ENCODE results near the gene ENAH. TPM values are rescaled to one million over a fixed set of nuclear protein-coding genes. Genes with fewer than 3 reads are reported as not detected.

The ENAH gene
- total RNA-seq, 6 experiments from 2014 or later = 9.0 to 33.2 (median 20.8) TPM

DNA sequence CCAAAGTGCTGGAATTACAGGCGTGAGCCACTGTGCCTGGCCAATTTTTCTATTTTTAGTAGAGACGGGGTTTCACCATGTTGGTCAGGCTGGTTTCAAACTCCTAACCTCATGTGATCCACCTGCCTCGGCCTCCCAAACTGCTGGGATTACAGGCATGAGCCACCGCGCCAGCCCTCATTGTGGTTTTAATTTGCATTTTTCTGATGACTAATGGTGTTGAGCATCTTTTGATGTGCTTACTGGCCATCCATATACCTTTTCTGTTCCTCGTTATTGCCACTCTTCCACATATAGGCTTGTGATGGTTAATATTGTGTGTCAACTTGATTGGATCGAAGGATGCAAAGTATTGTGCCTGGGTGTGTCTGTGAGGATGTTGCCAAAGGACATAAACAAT lies 17.4 kb upstream of the ENAH start:
- Histone ChIP-seq H3K27me3 (no peaks in the 10 kb centered on the region), H3K27ac (no peak overlapping the region), H3K4me3 (no peak overlapping the region), H3K9me3 (no peaks in the 10 kb centered on the region), H3K36me3 (no peaks in the 10 kb centered on the region), H3K4me1 (no peaks in the 10 kb centered on the region)
- intact Hi-C loops (cut with DNase I) = no loop called here
- WGBS (ENCODE audit: insufficient coverage, low coverage, low lambda C conversion rate, missing lambda C conversion rate) = 92% methylated on average over 6 of the region's 7 CpGs
- DNase-seq (no peak), ATAC-seq (no peak)
- TF ChIP-seq POLR2A (IDR thresholded peaks at IDR 0.05) = no peak
- TF ChIP-seq, protein P1, sequence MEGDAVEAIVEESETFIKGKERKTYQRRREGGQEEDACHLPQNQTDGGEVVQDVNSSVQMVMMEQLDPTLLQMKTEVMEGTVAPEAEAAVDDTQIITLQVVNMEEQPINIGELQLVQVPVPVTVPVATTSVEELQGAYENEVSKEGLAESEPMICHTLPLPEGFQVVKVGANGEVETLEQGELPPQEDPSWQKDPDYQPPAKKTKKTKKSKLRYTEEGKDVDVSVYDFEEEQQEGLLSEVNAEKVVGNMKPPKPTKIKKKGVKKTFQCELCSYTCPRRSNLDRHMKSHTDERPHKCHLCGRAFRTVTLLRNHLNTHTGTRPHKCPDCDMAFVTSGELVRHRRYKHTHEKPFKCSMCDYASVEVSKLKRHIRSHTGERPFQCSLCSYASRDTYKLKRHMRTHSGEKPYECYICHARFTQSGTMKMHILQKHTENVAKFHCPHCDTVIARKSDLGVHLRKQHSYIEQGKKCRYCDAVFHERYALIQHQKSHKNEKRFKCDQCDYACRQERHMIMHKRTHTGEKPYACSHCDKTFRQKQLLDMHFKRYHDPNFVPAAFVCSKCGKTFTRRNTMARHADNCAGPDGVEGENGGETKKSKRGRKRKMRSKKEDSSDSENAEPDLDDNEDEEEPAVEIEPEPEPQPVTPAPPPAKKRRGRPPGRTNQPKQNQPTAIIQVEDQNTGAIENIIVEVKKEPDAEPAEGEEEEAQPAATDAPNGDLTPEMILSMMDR (IDR thresholded peaks at IDR 0.05) = no peak

DNA sequence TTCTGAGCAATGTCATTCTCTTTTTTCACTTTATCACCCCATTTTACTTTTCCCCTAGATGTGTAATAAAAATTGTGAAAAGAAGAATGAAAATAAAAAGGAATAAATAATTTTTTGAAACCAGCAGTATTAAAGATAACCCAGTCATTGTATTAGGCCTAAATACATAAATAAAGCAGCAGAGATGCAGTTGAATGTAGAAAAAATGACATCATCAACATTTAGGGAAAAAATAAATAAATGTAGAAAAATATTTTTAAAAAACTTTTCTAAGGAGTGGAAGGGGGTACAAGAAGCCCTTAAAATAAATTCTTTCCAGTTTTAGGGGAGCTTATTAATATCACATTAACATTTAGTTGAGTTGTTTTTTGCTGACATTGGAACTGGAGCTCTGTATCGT lies 15.3 kb upstream of the ENAH start:
- Histone ChIP-seq H3K27ac (no peak overlapping the region), H3K4me1 (no peaks in the 10 kb centered on the region), H3K4me3 (no peak overlapping the region), H3K9me3 (no peaks in the 10 kb centered on the region), H3K36me3 (no peaks in the 10 kb centered on the region), H3K27me3 (no peaks in the 10 kb centered on the region)
- TF ChIP-seq POLR2A (IDR thresholded peaks at IDR 0.05) = no peak
- TF ChIP-seq, protein P1 (IDR thresholded peaks at IDR 0.05) = no peak
- 85% methylated on average over 1 of the region's 1 CpG for WGBS (ENCODE audit: insufficient coverage, low coverage, low lambda C conversion rate, missing lambda C conversion rate)
- intact Hi-C loops (cut with DNase I) = no loop called here
- no peak for DNase-seq
- ATAC-seq = no peak

DNA sequence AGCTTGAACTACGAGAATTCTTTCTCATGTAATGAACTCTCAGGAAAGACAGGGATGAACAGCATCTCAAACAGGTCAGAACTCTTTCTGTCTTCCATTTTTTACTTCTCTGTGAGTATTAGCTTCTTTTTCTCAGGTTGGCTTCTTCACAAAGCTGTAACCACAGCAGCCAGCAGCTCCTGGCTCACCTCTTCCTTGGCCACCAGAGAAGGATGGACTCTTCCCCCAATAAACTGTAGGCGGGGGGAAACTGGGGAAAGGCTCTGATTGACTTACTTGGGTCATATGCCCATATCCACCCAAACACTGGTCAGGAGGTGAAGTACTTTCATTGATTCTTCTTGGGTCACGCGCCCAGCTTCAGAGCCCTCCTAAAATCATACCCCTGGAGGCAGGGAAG lies 14.4 kb upstream of the ENAH start:
- Histone ChIP-seq H3K36me3 (no peaks in the 10 kb centered on the region), H3K27ac (no peak overlapping the region), H3K4me1 (no peaks in the 10 kb centered on the region), H3K9me3 (no peaks in the 10 kb centered on the region), H3K4me3 (no peak overlapping the region), H3K27me3 (no peaks in the 10 kb centered on the region)
- no peak for TF ChIP-seq POLR2A (IDR thresholded peaks at IDR 0.05)
- TF ChIP-seq, protein P1 (IDR thresholded peaks at IDR 0.05) = no peak
- no peak for ATAC-seq
- WGBS (ENCODE audit: insufficient coverage, low coverage, low lambda C conversion rate, missing lambda C conversion rate) = 87% methylated on average over 4 of the region's 4 CpGs
- DNase-seq = no peak
- intact Hi-C loops (cut with DNase I) = no loop called here

DNA sequence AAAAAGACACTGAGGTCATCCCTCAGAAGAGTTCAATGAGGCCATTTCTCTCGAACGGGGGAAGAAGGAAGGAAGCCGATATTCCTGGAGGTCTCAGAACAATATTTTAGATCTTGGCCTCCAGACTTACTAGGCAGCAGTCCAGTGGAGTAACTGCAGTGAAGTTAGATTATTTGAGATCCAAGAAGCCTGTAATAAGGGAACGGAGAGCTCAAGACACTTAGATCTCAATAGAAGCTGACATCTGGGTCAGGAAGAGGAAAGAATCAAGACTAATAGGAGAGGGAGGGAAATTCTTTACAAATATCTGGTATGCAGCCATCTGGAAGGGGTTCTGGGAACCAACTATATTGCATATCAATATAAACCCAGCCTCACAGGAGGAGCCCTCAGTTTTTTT lies 13.6 kb upstream of the ENAH start:
- no peak overlapping the region for H3K4me3 ChIP-seq
- H3K27ac ChIP-seq = no peak overlapping the region
- 42% methylated on average over 4 of the region's 4 CpGs for WGBS (ENCODE audit: insufficient coverage, low coverage, low lambda C conversion rate, missing lambda C conversion rate)
- H3K27me3 ChIP-seq = no peaks in the 10 kb centered on the region
- DNase-seq (no peak), ATAC-seq (no peak)
- intact Hi-C loops (cut with DNase I) = no loop called here
- H3K4me1 ChIP-seq = no peaks in the 10 kb centered on the region
- TF ChIP-seq, protein P1 (IDR thresholded peaks at IDR 0.05) = no peak
- TF ChIP-seq POLR2A (IDR thresholded peaks at IDR 0.05) = no peak
- H3K9me3 ChIP-seq = no peaks in the 10 kb centered on the region
- no peaks in the 10 kb centered on the region for H3K36me3 ChIP-seq

DNA sequence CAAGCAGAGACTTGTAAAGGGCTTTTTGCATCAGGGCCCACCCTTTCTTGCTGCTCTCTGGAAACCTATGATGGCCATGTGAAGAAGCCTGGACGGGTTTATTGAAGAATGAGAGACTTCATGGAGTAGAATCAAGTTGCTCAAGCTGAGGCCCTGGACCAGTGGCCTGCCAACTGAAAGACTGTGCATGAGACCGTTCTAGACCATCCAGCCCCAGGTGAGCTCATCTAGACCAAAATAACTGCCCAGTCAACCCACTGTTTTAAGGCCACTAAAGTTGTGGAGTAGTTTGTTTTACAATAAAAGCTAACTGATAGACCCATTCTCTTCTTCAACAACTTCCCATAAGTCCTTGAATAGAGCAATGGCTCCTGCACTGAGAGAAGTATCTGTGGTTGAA lies 11.8 kb upstream of the ENAH start:
- H3K36me3 ChIP-seq = no peaks in the 10 kb centered on the region
- H3K27ac ChIP-seq = no peak overlapping the region
- no peaks in the 10 kb centered on the region for H3K4me1 ChIP-seq
- no peak overlapping the region for H3K4me3 ChIP-seq
- intact Hi-C loops (cut with DNase I) = no loop called here
- no peak for TF ChIP-seq POLR2A (IDR thresholded peaks at IDR 0.05)
- TF ChIP-seq, protein P1 (IDR thresholded peaks at IDR 0.05) = no peak
- DNase-seq (no peak), ATAC-seq (no peak)
- no peaks in the 10 kb centered on the region for H3K27me3 ChIP-seq
- H3K9me3 ChIP-seq = no peaks in the 10 kb centered on the region
- WGBS (ENCODE audit: insufficient coverage, low coverage, low lambda C conversion rate, missing lambda C conversion rate) = no CpG with 5 or more reads among the region's 2 CpGs
